Pancreas (tissue), 10 donors: ENCODE results near the gene CCDC83. TPM values are rescaled to one million over a fixed set of nuclear protein-coding genes. Genes with fewer than 3 reads are reported as not detected.

Experiments used
- ATAC-seq, 4 donors: fragments of 200-7000 bp; cut with Tn5 transposase; one replicate each; pipeline versions ENCODE4 v1.8.0 to v1.9.1; 2020; ENCODE audit warnings: mild to moderate bottlenecking in 4 of 4, moderate library complexity in 4 of 4
- DNase-seq, 6 donors: peaks; one replicate each; pipeline ENCODE4 v3.0.0-alpha.2; 2020
- FAIRE-seq: peaks from 2 replicates; lab custom pipeline; 2012; peaks lifted over from hg19 to GRCh38; lab: Jason Lieb, UNC
- H3K27ac ChIP-seq, 4 donors: fragments of 200-600 bp; sonication (generic); 1 replicate in 3 of 4; 2 replicates in 1 of 4; pipeline versions ENCODE4 v1.5.0 to v1.8.0; 2020
- H3K27me3 ChIP-seq, 4 donors: fragments of 200-600 bp; one replicate each; pipeline ENCODE4 v1.8.0; 2021
- H3K36me3 ChIP-seq, 3 donors: fragments of 200-600 bp; sonication (generic) in 1 of 3; one replicate each; pipeline versions ENCODE4 v1.5.0 to v1.8.0; 2020 to 2021
- H3K4me1 ChIP-seq, 3 donors: fragments of 200-600 bp; one replicate each; pipeline ENCODE4 v1.8.0; 2021
- H3K4me3 ChIP-seq, 4 donors: fragments of 200-600 bp; sonication (generic) in 2 of 4; one replicate each; pipeline versions ENCODE4 v1.5.0 to v1.8.0; 2020 to 2021
- H3K9me3 ChIP-seq, 4 donors: fragments of 200-600 bp; one replicate each; pipeline ENCODE4 v1.8.0; 2021
- CTCF ChIP-seq, 4 donors: fragments of 200-600 bp; sonication (generic) in 3 of 4; IDR thresholded peaks; one replicate each; pipeline versions ENCODE4 v1.5.0 to v1.8.0; 2021; ENCODE audit warnings: antibody characterized with exemption in 4 of 4
- WGBS, 2 donors: extraction: QIAGEN DNeasy Blood & Tissue Kit; methylation state at CpG; one replicate each; pipeline ENCODE4 v1.1.7; 2013; 5-methylcytosine and 5-hydroxymethylcytosine counted together
- intact Hi-C, 3 donors: fragments of 100-400 bp; cut with DNase I; formaldehyde crosslinking; loops; one replicate each; pipeline versions ENCODE4 v1.11.1 to v1.14.2; 2022
- polyA plus RNA-seq, 2 donors: library from polyadenylated mRNA; stranded (reverse); fragments of 200-250 nt; gene quantifications; one replicate each; pipeline ENCODE4 v1.2.3, GENCODE V29; 2013
- total RNA-seq, 6 donors: library from RNA; stranded (reverse); fragmentation: NEBNext Ultra II Directional in 4 of 6; extraction: Animal tissue kit (Norgen Biotek cat#: 25700) in 4 of 6; gene quantifications; one replicate each; pipeline versions ENCODE4 v1.2.1 to v1.2.4, GENCODE V29; 2021 to 2023
- donor health status: healthy with polysubstance abuse.
- donor health status: DM: no; HTN: no; CAD: no; lungs with moderate emphysema.
- donor health status: DM: no; HTN: no; CAD: no.
- donor health status: control.
- donor health status: control.
- donor health status: Bipolar disorder and iron deficiency.
- donor health status: DM: yes; HTN: yes; CAD: no.
- donor health status: DM: no; HTN: no; CAD: no.
- donor health status: DM: no; HTN: no; CAD: no.
- donor health status: DM: yes; HTN: yes; CAD: no.

Gene CCDC83
- total and polyA plus RNA-seq, 8 donors: not detected

GRCh38 chr11:85889108-85889507, 33.9 kb downstream of the CCDC83 start:
- 77 to 84% methylated on average over 5 of the region's 5 CpGs for WGBS, 2 donors
- FAIRE-seq: no peak
- Histone ChIP-seq H3K4me3 (no peak overlapping the region), H3K4me1 (no peaks in the 10 kb centered on the region), H3K27ac (no peak overlapping the region), H3K36me3 (no peaks in the 10 kb centered on the region), H3K27me3 (no peaks in the 10 kb centered on the region), H3K9me3 (no peaks in the 10 kb centered on the region)
- ATAC-seq: no peak
- TF ChIP-seq CTCF (IDR thresholded peaks at IDR 0.05): no peak
- intact Hi-C loops: no loop called here
- no peak for DNase-seq

GRCh38 chr11:85889676-85890579, 34.7 kb downstream of the CCDC83 start:
- 83 to 84% methylated on average over 8 of the region's 8 CpGs for WGBS, 2 donors

GRCh38 chr11:85893395-85893794, 38.2 kb downstream of the CCDC83 start:
- no peak overlapping the region for H3K4me3 ChIP-seq
- H3K27ac ChIP-seq: no peak overlapping the region
- FAIRE-seq (no peak), ATAC-seq (no peak), DNase-seq (no peak)
- H3K9me3 ChIP-seq: no peaks in the 10 kb centered on the region
- no peaks in the 10 kb centered on the region for H3K27me3 ChIP-seq
- 66 to 79% methylated on average over 6 of the region's 6 CpGs for WGBS, 2 donors
- no peaks in the 10 kb centered on the region for H3K4me1 ChIP-seq
- TF ChIP-seq CTCF (IDR thresholded peaks at IDR 0.05): no peak
- intact Hi-C loops: no loop called here
- H3K36me3 ChIP-seq: no peaks in the 10 kb centered on the region

More at GRCh38 chr11:85889676-85890579, 34.7 kb downstream of the CCDC83 start:
- Histone ChIP-seq H3K4me3 (no peak overlapping the region), H3K36me3 (no peaks in the 10 kb centered on the region), H3K27ac (no peak overlapping the region), H3K9me3 (no peaks in the 10 kb centered on the region), H3K27me3 (no peaks in the 10 kb centered on the region), H3K4me1 (no peaks in the 10 kb centered on the region)
- no peak for FAIRE-seq
- no peak for DNase-seq
- intact Hi-C loops: no loop called here
- TF ChIP-seq CTCF (IDR thresholded peaks at IDR 0.05): no peak
- ATAC-seq: peak in 1 of 4 donors; percentile 29

- no peak for TF ChIP-seq CTCF (IDR thresholded peaks at IDR 0.05)
- no peak overlapping the region for H3K4me3 ChIP-seq
- intact Hi-C loops: no loop called here
- no peaks in the 10 kb centered on the region for H3K27me3 ChIP-seq
- no peaks in the 10 kb centered on the region for H3K4me1 ChIP-seq
- ATAC-seq (no peak), DNase-seq (no peak), FAIRE-seq (no peak)
- no peak overlapping the region for H3K27ac ChIP-seq
- no peaks in the 10 kb centered on the region for H3K9me3 ChIP-seq
- no peaks in the 10 kb centered on the region for H3K36me3 ChIP-seq
- WGBS, 2 donors: 90 to 91% methylated on average over 3 of the region's 3 CpGs
Measured at GRCh38 chr11:85896876-85897275, 41.7 kb downstream of the CCDC83 start.

GRCh38 chr11:85898456-85898855, 43.3 kb downstream of the CCDC83 start:
- H3K9me3 ChIP-seq: no peaks in the 10 kb centered on the region
- no peak overlapping the region for H3K27ac ChIP-seq
- no peak overlapping the region for H3K4me3 ChIP-seq
- H3K27me3 ChIP-seq: no peaks in the 10 kb centered on the region
- ATAC-seq: no peak
- WGBS, 2 donors: 44 to 92% methylated on average over 2 of the region's 2 CpGs
- FAIRE-seq: no peak
- intact Hi-C loops: no loop called here
- no peaks in the 10 kb centered on the region for H3K36me3 ChIP-seq
- H3K4me1 ChIP-seq: no peaks in the 10 kb centered on the region
- no peak for TF ChIP-seq CTCF (IDR thresholded peaks at IDR 0.05)
- DNase-seq: no peak
